GM20431 (cell line): ENCODE measurements around the gene SLC2A13.
"Not testable (repeated sequence)": the region's sequence is repeated elsewhere in the genome, so short reads cannot be mapped to it uniquely, and the experiment has no call there.

Experiments
- in situ Hi-C: fragments of 300-500 bp; cut with MseI, MboI; formaldehyde crosslinking; loops from one replicate; pipeline ENCODE4 v1.15.0; 2020; ENCODE audit warnings: low sequenced_read_pairs; ENCODE audit not compliant: unreplicated experiment

SLC2A13 gene

DNA sequence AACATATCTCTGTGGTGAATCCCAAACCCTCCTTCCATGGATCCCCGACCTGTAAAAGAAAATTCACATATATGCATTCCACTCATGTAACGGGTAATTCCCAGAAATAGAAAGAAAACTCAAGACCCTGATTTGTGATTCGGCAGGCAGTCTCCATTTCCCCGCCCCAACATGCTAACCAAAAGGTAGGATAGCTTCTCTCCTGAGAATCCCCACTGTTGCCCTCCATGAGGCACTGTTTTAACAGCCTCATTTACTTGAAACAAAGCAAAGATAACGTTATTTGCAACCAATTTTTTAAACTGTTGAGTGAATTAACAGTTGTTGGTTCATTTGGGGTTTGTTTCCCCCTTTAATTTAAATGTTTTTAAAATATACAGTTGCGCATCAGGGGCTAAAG, 774 bp upstream of the SLC2A13 start:
- in situ Hi-C loops, result no loop called here

DNA sequence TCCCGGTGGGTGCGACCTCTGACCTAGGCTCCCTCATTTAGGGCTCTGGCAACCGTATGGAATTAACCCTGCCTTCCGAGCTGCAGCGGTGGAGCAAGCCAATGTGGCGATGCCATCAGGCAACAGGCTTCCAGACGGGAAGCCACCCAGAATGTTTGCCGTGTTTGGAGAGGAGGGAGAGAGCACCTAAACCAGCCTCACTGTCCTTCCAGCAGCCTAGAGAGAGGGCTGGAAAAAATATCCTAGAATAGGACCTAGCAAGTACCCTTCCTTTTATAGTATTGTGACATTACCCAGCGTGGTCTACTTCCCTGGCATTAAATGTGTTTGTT, 287 bp upstream of the SLC2A13 start:
- in situ Hi-C loops, result no loop called here

DNA sequence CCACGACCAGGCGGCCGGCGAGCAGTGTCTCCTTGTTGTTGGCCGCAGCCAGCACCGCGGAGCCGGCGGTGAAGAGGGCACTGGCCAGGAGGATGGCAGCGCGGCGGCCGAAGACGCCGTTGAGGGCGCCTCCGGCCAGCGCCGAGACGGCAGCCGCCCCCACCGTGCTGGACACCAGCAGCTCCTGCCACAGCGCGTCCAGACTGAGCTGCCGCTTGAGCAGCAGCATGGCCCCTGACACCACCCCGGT, 691 bp downstream of the SLC2A13 start:
- in situ Hi-C loops, result no loop called here

DNA sequence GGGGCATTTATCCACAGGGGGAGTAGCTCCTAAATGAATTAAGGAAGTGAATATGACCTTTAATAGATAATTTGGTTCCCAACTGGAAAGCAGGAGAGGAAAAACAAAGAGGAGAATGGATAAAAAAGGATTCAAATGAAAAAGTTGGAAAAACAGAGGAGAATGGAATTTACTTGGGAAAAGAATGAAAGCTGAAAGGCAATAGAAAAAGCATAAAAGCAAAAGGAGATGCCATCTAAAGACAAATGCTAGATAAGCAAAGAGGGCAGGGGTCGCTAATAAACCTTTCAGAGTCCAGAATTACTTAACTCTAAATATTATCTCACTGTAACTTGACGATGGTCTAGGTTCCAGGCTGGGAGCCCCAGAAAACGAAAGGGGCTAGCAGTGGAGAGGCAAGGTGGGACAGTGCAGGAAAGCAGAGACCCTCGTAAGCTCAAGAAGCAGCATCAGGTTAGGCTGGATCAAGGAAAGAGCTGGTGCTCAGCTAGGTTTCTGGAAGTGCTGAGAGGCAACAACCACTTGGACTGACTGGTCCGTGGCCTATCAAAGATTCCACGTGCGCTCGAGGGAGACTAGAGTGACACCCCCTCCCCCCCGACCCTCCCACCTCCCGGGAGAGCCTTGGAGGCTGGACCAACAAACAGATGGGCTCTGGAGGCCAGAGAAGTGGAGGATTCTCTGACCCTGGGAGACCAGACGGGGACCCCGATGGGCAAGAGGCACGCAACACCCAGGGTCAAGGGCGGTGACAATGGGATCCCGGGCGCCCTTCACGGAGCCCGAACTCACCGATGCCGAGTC, 1.2 kb downstream of the SLC2A13 start:
- in situ Hi-C loops, result no loop called here

DNA sequence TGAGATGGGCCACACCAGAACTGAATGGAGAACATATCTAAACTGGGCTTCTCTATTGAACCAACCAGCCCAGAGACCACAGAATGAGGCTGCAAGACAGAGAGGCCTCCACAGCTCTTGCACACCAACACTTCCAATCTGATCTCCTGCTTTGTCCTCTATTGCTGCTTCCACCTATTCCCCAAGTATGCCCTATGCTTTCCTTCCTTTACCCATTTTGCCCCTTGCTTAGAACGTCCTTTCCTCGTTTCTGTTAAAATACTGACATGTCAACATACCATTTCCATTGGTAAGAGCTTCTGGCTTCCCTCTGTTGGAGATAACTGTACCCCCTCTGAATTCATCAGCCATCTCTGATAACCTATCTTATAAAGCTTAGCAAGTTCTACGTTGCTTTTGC, 2.8 kb downstream of the SLC2A13 start:
- in situ Hi-C loops, result no loop called here

DNA sequence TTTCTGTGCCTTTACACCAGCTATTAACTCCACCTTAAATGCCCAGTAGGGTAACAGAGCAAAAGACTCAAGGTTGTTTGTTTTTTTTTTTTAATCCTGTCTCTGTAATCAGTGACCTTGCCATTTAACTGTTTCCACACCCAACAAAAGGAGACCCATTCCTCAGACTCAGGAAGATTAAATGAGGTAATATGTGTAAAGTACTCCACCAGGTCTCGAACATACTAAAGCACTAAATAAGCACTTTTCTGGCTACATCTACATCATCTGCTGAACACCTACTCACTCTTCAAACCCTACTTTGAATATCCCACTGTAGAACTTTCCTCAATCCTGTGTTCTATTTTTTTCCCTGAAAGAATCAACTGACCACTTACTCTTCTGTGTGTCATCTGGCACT, 4.1 kb downstream of the SLC2A13 start:
- in situ Hi-C loops, result no loop called here

DNA sequence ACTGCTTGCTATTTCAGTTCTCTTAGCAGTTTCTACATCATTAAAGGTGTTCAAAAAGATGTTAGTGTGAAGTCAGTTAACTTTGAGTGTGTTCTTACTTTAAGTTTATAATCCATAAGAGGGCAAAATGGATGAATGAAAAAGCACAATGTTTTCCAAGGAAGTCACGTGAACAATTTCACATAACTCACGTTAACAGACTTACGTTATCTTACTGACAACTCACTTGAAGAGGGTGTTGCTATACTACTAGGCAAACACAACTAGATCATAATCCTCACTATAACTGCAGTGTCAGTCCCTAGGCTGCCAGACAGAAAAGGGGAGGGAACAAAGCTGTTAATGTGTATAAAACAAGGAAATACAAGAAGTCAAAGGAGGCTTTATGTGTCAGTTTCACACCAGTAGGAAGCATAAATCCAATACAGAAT, 6.4 kb downstream of the SLC2A13 start:
- in situ Hi-C loops, result no loop called here

DNA sequence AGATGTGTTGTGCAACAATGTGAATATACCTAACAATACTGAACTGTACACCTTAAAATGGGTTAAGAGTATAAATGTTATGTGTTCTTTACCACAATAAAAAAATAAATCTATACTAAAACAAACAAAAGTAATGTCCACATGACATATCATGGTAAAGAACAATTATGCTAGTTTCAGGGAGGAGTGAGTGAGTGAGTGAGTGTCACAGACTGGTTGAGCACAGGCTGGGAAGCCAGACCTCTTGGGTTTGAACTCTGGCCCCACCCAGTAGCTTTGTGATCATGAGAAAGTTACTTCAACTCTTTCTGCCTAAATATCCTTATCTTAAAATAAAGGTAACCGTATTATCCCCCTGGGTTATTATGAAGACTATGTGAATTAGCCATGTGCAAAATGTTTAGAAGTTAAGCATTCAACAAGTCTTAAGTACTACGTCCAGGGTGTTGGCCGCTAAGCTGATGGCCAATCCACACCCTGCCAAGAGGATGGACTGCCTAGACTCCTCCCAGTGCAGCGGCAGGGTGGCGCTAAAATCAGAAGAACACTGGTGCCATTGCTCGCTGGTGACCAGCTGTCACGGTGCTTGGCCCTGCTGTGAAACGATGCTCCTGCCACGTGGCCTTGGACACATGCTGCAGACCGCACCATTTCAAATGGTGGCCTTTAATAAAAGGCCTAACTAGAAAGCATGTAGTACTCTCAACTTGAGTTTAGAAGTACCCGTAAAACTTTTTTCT, 7.3 kb downstream of the SLC2A13 start:
- in situ Hi-C loops, result no loop called here

DNA sequence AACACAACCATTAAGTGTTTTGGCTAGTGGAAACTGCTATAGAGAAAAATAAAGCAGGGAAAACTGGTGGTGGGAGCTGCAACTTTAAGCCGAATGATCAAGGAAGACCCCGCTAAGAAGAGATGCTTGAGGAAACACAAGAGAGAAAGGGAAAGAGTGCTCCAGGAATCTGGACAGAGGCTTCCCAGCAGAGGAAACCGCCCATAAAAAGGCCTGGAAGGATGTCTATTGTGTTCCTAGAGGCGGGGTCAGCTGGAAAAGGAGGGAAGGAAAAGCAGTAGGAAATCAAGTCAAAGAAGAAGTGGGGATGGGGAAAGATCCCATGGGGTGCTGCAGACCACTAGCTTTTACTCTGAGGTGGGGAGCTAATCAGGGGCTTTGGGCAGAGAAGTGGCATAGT, 12.4 kb downstream of the SLC2A13 start:
- in situ Hi-C loops, result no loop called here

DNA sequence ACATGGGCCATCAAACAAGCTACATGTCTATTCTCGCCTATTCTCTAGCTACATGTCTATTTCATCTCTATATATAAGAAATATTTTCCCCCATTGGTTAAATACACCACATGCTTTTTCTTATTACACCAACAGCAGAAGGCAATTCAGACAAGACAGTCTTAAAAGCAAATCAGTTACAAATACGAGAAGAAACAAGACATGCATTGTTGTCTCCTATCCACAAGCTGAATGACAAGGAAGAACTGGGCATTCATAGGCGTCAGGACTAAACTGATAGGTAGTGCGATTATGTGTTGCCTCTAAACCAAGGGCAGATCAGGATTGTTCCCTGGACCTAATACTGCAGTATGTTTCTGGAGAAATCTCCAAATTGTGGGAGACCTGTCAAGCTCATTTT, 19.4 kb downstream of the SLC2A13 start:
- in situ Hi-C loops, result no loop called here

DNA sequence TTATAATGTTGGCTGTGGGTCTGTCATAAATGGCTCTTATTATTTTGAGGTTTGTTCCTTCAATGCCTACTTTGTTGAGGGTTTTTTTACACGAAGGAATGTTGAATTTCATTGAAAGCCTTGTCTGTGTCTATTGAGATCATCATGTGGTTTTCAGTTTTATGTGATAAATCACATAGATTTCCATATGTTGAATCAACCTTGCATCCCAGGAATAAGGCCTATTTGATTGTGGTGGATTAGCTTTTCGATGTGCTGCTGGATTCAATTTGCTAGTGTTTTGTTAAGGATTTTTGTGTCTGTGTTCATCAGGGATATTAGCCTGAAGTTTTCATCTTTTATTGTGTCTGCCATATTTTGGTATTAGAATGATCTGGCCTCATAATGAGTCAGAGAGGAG, 27.6 kb downstream of the SLC2A13 start:
- in situ Hi-C loops, result no loop called here

DNA sequence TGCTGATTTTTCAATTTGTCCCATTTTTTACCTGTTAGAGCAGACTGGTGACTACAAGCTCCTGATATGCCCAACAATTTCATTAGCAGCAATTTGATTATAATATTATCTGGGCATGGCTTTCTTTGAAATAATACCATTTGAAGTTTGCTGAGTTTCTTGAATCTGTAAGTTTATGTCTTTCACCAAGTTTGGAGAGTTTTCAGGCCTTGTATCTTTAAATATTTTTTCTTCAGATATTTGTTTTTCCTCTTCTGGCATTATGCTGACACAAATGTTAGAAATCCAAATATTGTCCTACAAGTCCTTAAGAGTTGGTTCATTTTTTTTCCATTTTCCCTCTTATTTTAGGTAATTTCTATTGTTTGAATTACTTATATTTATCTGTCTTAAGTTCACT, 30.4 kb downstream of the SLC2A13 start:
- in situ Hi-C loops, result no loop called here

DNA sequence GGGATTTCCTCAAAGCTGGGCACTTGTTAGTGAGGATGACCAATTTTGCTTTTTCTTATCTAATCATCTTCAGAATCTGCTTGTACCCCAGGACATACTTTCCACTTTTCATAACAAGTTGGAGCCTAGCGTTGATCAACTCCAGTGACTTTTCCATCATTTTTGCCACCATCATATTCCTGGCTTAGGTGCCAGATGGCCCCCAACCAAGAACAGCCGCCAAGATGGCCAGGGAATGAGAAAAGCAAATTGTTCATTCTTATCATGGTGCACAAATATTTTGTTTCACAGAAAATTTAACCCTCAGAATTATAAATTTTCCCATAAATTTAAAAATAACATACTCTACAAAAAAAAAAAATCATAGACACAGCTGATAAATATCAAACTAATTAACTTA, 37.5 kb downstream of the SLC2A13 start:
- in situ Hi-C loops, result no loop called here

DNA sequence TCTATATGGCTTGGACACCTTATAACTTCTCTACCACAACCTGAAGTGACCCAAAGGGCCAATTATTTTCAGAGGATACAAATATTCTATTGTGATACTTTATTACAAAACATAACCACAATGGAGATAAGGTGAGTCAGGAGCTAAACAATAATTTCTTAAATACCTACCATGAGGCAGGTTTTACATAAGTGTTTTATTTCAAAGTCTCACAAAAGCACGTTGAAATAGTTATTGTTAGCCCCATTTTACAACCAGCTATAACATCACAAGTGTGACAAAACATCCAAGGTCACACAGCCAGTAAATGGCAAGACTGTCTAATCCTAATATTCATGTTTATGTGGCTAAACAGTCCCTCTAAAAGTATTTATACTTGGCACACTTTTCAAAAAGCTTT, 40.2 kb downstream of the SLC2A13 start:
- in situ Hi-C loops, result no loop called here

DNA sequence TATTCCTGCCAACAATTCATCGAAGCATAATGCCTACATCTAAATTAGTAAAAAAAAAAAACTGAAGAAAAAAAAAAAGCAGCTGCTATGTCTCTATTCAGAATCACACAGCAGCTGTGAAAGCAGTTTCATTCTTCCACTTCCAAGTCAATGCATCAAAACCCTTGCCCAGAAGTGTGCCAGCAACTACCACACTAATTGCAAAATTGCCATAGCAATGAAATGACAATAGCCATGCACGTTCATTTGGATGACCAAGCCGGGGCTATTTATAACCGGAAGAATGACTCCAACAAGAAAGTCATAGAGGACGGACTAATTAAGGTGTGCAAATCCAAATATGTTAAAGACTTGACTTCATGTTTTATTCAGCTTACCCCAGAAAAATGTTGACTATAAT, 42.5 kb downstream of the SLC2A13 start:
- in situ Hi-C loops, result no loop called here

DNA sequence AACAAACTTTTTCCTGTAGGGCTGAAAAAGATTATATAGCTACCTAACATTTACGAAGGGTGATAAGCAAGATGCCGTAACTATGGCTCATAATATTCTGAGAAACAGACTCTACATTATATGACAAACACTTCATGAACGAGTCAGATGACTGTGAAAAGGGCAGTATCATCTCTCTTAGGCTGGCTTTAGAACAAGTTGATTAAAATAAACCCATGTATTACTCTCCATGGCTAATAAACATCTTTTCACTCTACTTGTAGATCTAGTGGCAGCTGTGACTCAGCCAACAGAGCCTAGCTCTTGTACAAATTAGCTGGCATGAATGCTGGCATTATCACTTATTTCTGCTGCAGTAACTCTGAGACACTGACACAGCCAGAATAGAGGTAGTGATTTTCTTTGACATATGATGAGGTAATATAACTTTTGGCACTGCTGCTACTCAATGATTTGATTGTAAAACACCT, 47.1 kb downstream of the SLC2A13 start:
- in situ Hi-C loops, result no loop called here

DNA sequence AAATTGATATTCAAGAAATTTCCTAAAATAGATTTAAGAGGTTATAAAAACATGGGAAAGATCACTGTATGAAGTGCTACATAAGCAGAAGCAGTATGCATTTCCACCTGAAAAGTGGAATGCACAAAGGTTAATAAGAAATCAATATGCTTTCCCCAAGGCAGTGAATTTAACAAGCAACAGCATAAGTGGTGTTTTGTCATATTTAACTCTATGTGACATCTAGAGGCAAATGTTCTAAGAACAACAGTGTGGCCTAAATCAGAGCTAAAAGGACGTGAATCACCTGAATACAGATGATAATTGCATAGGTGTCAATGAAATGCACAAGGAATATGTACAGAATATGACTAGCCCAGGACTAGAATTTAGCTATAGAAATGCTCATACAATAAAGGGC, 49.5 kb downstream of the SLC2A13 start:
- in situ Hi-C loops, result no loop called here

DNA sequence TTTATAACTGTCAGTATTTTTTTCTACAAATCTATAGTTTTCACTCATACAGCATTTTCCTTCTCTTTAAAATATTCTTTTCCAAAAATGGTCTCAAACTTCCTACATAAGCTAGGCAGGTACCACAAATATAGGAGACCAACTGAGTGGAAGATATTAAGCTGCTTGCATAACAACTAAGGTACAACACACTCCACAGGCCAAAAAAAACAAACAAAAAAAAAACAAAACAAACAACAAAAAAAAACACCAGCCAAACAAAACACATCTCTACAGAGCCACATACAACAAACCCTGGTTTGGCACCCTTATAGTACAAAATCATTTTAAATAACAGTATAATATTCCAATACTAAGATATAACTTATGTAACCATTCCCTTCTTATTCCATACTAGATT, 50.1 kb downstream of the SLC2A13 start:
- in situ Hi-C loops, result no loop called here

DNA sequence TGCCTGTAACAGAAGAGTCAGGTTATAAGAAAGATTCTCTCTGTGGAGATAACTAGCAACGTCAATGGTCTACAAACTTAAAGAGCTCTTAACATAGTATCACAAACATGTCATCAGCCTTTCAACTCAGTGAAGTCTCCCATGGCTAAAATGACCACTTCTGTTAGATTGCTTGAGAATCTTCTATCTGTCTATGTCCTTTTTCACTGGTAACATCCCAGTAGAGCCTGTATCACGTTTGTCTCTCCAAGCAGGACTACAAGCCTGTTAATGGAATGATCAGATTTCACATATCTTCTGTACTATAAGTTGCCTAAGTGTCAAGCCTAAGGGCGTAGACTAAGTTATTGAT, 50.7 kb downstream of the SLC2A13 start:
- in situ Hi-C loops, result no loop called here

DNA sequence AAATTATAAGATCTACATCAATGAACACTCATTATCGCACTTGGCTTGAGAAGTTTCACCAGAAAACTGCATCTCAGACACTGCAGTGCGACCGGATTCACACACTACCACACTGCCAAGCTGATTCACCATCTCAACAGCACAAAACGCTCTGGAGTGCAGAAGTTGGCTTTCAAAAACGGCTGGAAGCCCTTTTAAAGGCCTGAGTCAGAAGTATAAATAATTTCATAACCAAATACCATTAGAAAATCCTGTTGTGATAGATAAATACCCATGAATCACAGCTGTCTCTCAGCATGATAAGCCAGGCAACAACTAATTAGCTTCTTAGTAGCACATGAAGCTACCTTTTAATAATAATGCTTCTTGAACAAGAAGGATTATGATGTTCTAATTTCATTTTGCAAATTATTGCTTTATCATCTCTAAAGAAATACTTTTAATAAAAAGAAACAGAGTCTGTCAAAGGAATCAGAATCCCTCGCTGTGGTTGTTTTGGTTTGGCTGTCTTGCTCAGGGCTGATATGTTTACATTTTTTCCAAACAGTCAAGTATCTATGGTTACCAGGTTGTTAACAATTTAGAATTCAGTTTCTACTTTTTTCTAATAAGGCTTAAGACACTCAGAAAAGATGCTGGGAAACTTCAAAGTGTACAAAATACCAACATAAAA, 51.2 kb downstream of the SLC2A13 start:
- in situ Hi-C loops, result no loop called here

DNA sequence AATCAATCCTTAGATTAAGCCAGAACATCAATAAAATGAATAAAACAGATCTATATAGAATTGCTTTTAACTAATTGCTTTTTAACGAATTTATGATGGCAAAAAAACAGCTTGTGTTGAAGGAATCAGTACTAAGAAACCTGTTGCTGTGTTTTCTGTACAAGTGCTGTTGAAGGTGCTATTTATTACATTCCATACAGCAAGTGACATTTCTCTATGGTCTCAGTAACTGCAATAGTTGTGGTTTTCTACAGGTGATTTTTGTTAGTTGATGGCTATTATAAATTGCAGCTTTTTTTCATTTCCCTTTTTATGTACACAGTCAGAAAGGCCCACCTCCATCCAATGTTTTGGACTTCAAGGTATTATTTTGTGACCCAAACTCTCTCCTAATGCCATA, 56.6 kb downstream of the SLC2A13 start:
- in situ Hi-C loops, result no loop called here

DNA sequence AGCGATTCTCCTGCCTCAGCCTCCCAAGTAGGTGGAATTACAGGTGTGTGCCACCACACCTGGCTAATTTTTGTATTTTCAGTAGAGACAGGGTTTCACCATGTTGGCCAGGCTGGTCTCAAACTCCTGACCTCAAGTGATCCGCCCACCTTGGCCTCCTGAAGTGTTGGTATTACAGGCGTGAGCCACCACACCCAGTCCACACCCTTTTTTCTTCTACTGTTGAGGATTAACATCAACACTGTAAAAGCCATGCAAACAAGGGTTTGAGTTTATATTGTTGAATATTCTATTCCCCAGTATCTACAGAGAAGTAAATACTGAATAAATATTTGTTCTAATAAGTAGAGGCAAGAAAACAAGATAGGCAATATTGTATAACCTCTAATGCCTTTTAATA, 58.9 kb downstream of the SLC2A13 start:
- in situ Hi-C loops, result not testable (repeated sequence)
